ENCODE measurements around the gene PAFAH2.

Gene PAFAH2

DNA sequence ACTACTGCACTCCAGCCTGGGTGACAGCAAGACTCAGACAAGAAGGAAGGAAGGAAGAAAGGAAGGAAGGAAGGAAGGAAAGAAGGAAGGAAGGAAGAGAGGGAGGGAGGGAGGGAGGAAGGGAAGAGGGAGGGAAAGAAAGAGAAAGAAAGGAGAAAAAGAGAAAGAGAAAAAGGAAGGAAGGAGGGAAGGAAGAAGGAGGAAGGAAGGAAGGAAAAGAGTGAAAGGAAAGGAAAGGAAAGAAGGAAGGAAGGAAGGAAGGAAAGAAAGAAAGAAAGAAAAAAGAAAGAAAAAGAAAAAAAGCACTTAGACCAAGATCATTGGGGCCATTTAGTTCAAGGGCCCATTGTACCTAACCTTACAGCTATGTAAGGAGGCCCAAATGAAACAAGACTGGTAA lies 42.3 kb downstream of the PAFAH2 start:
- TF ChIP-seq ZFP3 (CRISPR knock-in tag; IDR thresholded peaks at IDR 0.05): no peak
- TF ChIP-seq POU6F1 (CRISPR knock-in tag; IDR thresholded peaks at IDR 0.05; ENCODE audit: borderline replicate concordance, low read depth): no peak
- TF ChIP-seq TCF4 (CRISPR knock-in tag; IDR thresholded peaks at IDR 0.05; ENCODE audit: borderline replicate concordance): no peak
- no peak for TF ChIP-seq RARB (CRISPR knock-in tag; IDR thresholded peaks at IDR 0.05)
- TF ChIP-seq ZNF8 (CRISPR knock-in tag; IDR thresholded peaks at IDR 0.05): no peak
- no peak for TF ChIP-seq ESRRG (CRISPR knock-in tag; IDR thresholded peaks at IDR 0.05)
- TF ChIP-seq TOX (CRISPR knock-in tag; IDR thresholded peaks at IDR 0.05; ENCODE audit: borderline replicate concordance): no peak
- TF ChIP-seq, protein P1, sequence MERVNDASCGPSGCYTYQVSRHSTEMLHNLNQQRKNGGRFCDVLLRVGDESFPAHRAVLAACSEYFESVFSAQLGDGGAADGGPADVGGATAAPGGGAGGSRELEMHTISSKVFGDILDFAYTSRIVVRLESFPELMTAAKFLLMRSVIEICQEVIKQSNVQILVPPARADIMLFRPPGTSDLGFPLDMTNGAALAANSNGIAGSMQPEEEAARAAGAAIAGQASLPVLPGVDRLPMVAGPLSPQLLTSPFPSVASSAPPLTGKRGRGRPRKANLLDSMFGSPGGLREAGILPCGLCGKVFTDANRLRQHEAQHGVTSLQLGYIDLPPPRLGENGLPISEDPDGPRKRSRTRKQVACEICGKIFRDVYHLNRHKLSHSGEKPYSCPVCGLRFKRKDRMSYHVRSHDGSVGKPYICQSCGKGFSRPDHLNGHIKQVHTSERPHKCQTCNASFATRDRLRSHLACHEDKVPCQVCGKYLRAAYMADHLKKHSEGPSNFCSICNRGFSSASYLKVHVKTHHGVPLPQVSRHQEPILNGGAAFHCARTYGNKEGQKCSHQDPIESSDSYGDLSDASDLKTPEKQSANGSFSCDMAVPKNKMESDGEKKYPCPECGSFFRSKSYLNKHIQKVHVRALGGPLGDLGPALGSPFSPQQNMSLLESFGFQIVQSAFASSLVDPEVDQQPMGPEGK (CRISPR knock-in tag; IDR thresholded peaks at IDR 0.05; ENCODE audit: borderline replicate concordance): no peak
- TF ChIP-seq PPARA (CRISPR knock-in tag; IDR thresholded peaks at IDR 0.05; ENCODE audit: borderline replicate concordance): no peak
- TF ChIP-seq GLIS3 (CRISPR knock-in tag; IDR thresholded peaks at IDR 0.05): no peak
- no peak for TF ChIP-seq OSR1 (CRISPR knock-in tag; IDR thresholded peaks at IDR 0.05)
- no peak for TF ChIP-seq ZNF70 (CRISPR knock-in tag; IDR thresholded peaks at IDR 0.05)
- no peak for ATAC-seq

DNA sequence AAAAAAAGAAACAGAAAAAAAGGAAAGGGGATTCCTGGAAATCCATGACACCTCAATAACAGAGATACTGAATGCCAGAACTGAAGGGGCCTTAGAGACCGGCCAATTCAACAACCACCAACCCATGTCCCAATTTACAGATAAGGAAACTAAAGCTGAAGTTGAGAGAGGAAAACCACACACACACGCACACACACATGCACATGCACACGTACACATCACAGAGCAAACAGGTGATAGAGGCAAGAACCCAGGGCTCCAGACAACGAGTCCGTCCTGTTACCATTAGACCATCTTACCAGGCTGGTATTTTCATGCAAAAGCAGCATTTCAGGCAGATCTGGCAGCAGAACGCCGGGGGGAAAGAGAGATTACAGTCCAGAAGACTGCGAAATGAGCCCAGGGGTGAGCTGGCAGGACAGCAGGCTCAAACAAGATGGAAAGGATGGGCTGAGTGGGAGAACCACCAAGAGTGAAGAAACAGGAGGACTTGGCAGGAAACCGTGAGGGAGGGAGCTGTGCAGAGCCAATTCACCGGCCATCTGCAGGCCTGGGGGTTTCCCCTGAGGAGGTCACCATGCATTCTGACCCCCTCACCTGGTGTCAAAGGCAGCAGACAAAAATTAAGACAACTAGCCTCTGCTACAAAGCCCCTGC lies 43.5 kb downstream of the PAFAH2 start:
- TF ChIP-seq ESRRG (CRISPR knock-in tag; IDR thresholded peaks at IDR 0.05): no peak
- TF ChIP-seq ZFP3 (CRISPR knock-in tag; IDR thresholded peaks at IDR 0.05): no peak
- TF ChIP-seq TOX (CRISPR knock-in tag; IDR thresholded peaks at IDR 0.05; ENCODE audit: borderline replicate concordance): no peak
- no peak for TF ChIP-seq ZNF8 (CRISPR knock-in tag; IDR thresholded peaks at IDR 0.05)
- no peak for TF ChIP-seq ZNF70 (CRISPR knock-in tag; IDR thresholded peaks at IDR 0.05)
- TF ChIP-seq TCF4 (CRISPR knock-in tag; IDR thresholded peaks at IDR 0.05; ENCODE audit: borderline replicate concordance): no peak
- no peak for TF ChIP-seq ZC3H10 (CRISPR knock-in tag; IDR thresholded peaks at IDR 0.05)
- no peak for TF ChIP-seq ARNTL (CRISPR knock-in tag; IDR thresholded peaks at IDR 0.05; ENCODE audit: borderline replicate concordance, low read depth)
- TF ChIP-seq TSHZ2 (CRISPR knock-in tag; IDR thresholded peaks at IDR 0.05): no peak
- no peak for TF ChIP-seq RARB (CRISPR knock-in tag; IDR thresholded peaks at IDR 0.05)
- no peak for TF ChIP-seq ZFP30 (CRISPR knock-in tag; IDR thresholded peaks at IDR 0.05)
- TF ChIP-seq, protein P1 (CRISPR knock-in tag; IDR thresholded peaks at IDR 0.05; ENCODE audit: borderline replicate concordance): no peak
- no peak for TF ChIP-seq BACH2 (CRISPR knock-in tag; IDR thresholded peaks at IDR 0.05; ENCODE audit: borderline replicate concordance)
- no peak for TF ChIP-seq SNAI2 (CRISPR knock-in tag; IDR thresholded peaks at IDR 0.05)
- TF ChIP-seq CSRNP3 (CRISPR knock-in tag; IDR thresholded peaks at IDR 0.05): no peak
- TF ChIP-seq ZNF565 (CRISPR knock-in tag; conservative IDR thresholded peaks at IDR 0.05; ENCODE audit: low read depth): no peak
- ATAC-seq: no peak
